Endothelial cell of umbilical vein (primary cell): ENCODE results near the gene TMEM108. TPM values are rescaled to one million over a fixed set of nuclear protein-coding genes. Genes with fewer than 3 reads are reported as not detected.

ENCODE experiments used
- BruUV-seq: library from RNA; stranded (reverse); fragments of 400-500 nt; replicated peaks from 2 replicates; lab custom pipeline; 2021; lab: Mats Ljungman, UMichigan
- CTCF ChIA-PET: fragments of 300-600, 350-600 bp; sonication (Branson Sonifier 250); formaldehyde crosslinking; loops from one replicate; lab custom pipeline; 2021; ENCODE audit warnings: antibody characterized with exemption, inconsistent platforms; lab: Charles Lee
- POLR2A ChIA-PET: fragments of 300-600, 350-600 bp; sonication (Branson Sonifier 250); formaldehyde crosslinking; loops from one replicate; lab custom pipeline; 2021; ENCODE audit warnings: antibody characterized with exemption, inconsistent platforms; lab: Charles Lee
- DNase-seq: peaks from one replicate; pipeline ENCODE4 v3.0.0-alpha.2; 2011; ENCODE audit warnings: low read depth, low spot score
- FAIRE-seq: peaks from 2 replicates; lab custom pipeline; 2011; peaks lifted over from hg19 to GRCh38; lab: Jason Lieb, UNC
- H2AFZ ChIP-seq: 2 replicates; pipeline ENCODE4 v1.6.0; 2012; ENCODE audit warnings: low read depth, low read length, control low read depth, inconsistent platforms
- H3K27ac ChIP-seq: 2 replicates; pipeline ENCODE4 v1.5.1; 2011; ENCODE audit warnings: low read depth, mild to moderate bottlenecking, control low read depth, low read length, moderate library complexity; ENCODE audit not compliant: insufficient read depth
- H3K27me3 ChIP-seq, 2 experiments: 2 replicates each; pipeline versions ENCODE4 v1.6.0 to v1.6.1; 2011; ENCODE audit warnings: low read length in 2 of 2, mixed read lengths in 1 of 2; ENCODE audit not compliant: control insufficient read depth in 2 of 2, insufficient read depth in 2 of 2
- H3K36me3 ChIP-seq, 2 experiments: 2 replicates in 1 of 2; 3 replicates in 1 of 2; pipeline ENCODE4 v1.5.1; 2011; ENCODE audit warnings: low read length in 2 of 2, mild to moderate bottlenecking in 1 of 2, moderate library complexity in 1 of 2; ENCODE audit not compliant: control insufficient read depth in 2 of 2, insufficient read depth in 2 of 2; ENCODE audit errors: extremely low read depth in 1 of 2
- H3K4me1 ChIP-seq: 3 replicates; pipeline ENCODE4 v1.5.1; 2011; ENCODE audit warnings: mild to moderate bottlenecking, low read length; ENCODE audit not compliant: control insufficient read depth, insufficient read depth; ENCODE audit errors: extremely low read depth
- H3K4me2 ChIP-seq: 2 replicates; pipeline ENCODE4 v1.6.1; 2011; ENCODE audit warnings: low read length, control low read depth, mixed read lengths; ENCODE audit not compliant: insufficient read depth
- H3K4me3 ChIP-seq, 3 experiments: fragments of 200-600 bp in 1 of 3; sonication (generic), shearing (Covaris generic) in 1 of 3; replicated peaks in 1 of 3; 2 replicates each; pipeline ENCODE4 v1.5.1; 2011 to 2016; ENCODE audit warnings: control low read depth in 3 of 3, low read length in 3 of 3, mild to moderate bottlenecking in 2 of 3, inconsistent platforms in 1 of 3, low read depth in 1 of 3, moderate library complexity in 1 of 3; ENCODE audit not compliant: insufficient read depth in 1 of 3
- H3K79me2 ChIP-seq: 2 replicates; pipeline ENCODE4 v1.6.0; 2012; ENCODE audit warnings: low read length, inconsistent platforms; ENCODE audit not compliant: control insufficient read depth, insufficient read depth
- H3K9ac ChIP-seq: replicated peaks from 2 replicates; pipeline ENCODE3; 2011; ENCODE audit warnings: low read length, control low read depth; ENCODE audit not compliant: insufficient read depth; ENCODE audit errors: extremely low read depth
- H3K9me1 ChIP-seq: replicated peaks from 3 replicates; pipeline ENCODE4 v1.6.0; 2011; ENCODE audit warnings: mild to moderate bottlenecking, low read length; ENCODE audit not compliant: control insufficient read depth, insufficient read depth; ENCODE audit errors: extremely low read depth
- H3K9me3 ChIP-seq: replicated peaks from 2 replicates; pipeline ENCODE4 v1.5.1; 2012; ENCODE audit warnings: low read length, inconsistent platforms; ENCODE audit not compliant: control insufficient read depth, insufficient read depth
- H4K20me1 ChIP-seq: replicated peaks from 2 replicates; pipeline ENCODE3; 2011; ENCODE audit warnings: mild to moderate bottlenecking, low read length; ENCODE audit not compliant: control insufficient read depth, insufficient read depth; ENCODE audit errors: extremely low read depth
- EZH2 ChIP-seq: IDR thresholded peaks from 2 replicates; pipeline ENCODE4 v1.6.1; 2012; ENCODE audit warnings: borderline replicate concordance, low read depth, mild to moderate bottlenecking, moderate library complexity, low read length, inconsistent platforms; ENCODE audit not compliant: severe bottlenecking
- FOS ChIP-seq: IDR thresholded peaks from 2 replicates; pipeline ENCODE4 v1.6.1; 2011; ENCODE audit warnings: mild to moderate bottlenecking, low read length, moderate library complexity, borderline replicate concordance; ENCODE audit not compliant: insufficient read depth
- GATA2 ChIP-seq: IDR thresholded peaks from 2 replicates; pipeline ENCODE4 v1.7.0; 2011; ENCODE audit warnings: low read depth, mild to moderate bottlenecking, moderate library complexity, mixed read lengths, low read length; ENCODE audit not compliant: insufficient read length, insufficient read depth
- JUN ChIP-seq: IDR thresholded peaks from 2 replicates; pipeline ENCODE4 v1.6.1; 2011; ENCODE audit warnings: borderline replicate concordance, low read depth; ENCODE audit not compliant: insufficient read length, insufficient read depth
- MYC ChIP-seq: IDR thresholded peaks from one replicate; pipeline ENCODE4 v1.6.1; 2011; ENCODE audit warnings: mild to moderate bottlenecking, low read depth, low read length
- POLR2A ChIP-seq: IDR thresholded peaks from 2 replicates; pipeline ENCODE4 v1.6.1; 2012; ENCODE audit warnings: low read depth, mild to moderate bottlenecking, control low read depth, low read length
- POLR2AphosphoS5 ChIP-seq: IDR thresholded peaks from 2 replicates; pipeline ENCODE4 v1.6.1; 2012; ENCODE audit warnings: low read depth, mild to moderate bottlenecking, control low read depth, low read length, moderate library complexity; ENCODE audit not compliant: insufficient read depth
- dilution Hi-C: fragments of 300-500 bp; cut with MboI; formaldehyde crosslinking; loops from one replicate; pipeline ENCODE4 v1.15.0; 2019; ENCODE audit warnings: low sequenced_read_pairs; ENCODE audit not compliant: extremely low pct_ligation_motif_present
- intact Hi-C: fragments of 100-400 bp; cut with micrococcal nuclease; formaldehyde crosslinking; loops from one replicate; pipeline ENCODE4 v1.10.0; 2022
- polyA plus RNA-seq, 4 experiments: library from polyadenylated mRNA; depleted of rRNA in 3 of 4; stranded (reverse) in 3 of 4; unstranded in 1 of 4; fragments of >200 nt; gene quantifications; 2 replicates each; pipeline versions ENCODE4 v1.2.1 to v1.2.3, GENCODE V29; 2011 to 2012; ENCODE audit warnings: missing spikeins in 1 of 4
- total RNA-seq: library from RNA; stranded (reverse); gene quantifications from 2 replicates; pipeline ENCODE4 v1.2.3, GENCODE V29; 2021
- TF ChIP-seq, protein P1 (sequence below): IDR thresholded peaks from 2 replicates; pipeline ENCODE4 v1.6.1; 2011; ENCODE audit not compliant: insufficient read depth, insufficient read length
- TF ChIP-seq, protein P2 (sequence below), 2 donors: IDR thresholded peaks; 1 replicate in 1 of 2; 2 replicates in 1 of 2; pipeline ENCODE4 v1.5.1; 2011; ENCODE audit warnings: low read length in 2 of 2, mild to moderate bottlenecking in 2 of 2, moderate library complexity in 2 of 2, control low read depth in 1 of 2, inconsistent platforms in 1 of 2, low read depth in 1 of 2; ENCODE audit not compliant: insufficient read depth in 1 of 2; ENCODE audit errors: extremely low read depth in 1 of 2

TMEM108 gene
- total and polyA plus RNA-seq, 2 donors (not counting 3 experiments of a cell fraction or from before 2014, with no cell fraction given), result 0.40 to 1.1 TPM

DNA sequence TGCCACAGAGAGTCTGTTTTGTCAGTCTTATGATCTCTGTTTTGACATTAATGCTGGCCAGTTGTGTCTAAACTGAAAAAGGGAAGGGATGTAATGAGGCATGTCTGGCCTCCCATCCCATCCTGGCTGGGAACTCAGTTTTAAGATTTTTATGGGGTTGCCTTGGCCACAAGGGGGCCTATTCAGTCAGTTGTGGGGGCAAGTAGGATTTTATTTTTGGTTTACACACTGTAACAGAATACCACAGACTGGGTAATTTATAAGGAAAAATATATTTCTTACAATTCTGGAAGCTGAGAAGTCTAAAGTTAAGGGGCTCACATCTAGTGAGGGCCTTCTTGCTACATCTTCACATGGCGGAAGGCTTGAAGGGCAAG is 129.8 kb downstream of the TMEM108 start:
- TF ChIP-seq FOS, result no peak
- no peak for TF ChIP-seq MYC
- TF ChIP-seq GATA2, result no peak
- TF ChIP-seq JUN, result no peak
- TF ChIP-seq POLR2AphosphoS5, result no peak
- TF ChIP-seq, protein P1, sequence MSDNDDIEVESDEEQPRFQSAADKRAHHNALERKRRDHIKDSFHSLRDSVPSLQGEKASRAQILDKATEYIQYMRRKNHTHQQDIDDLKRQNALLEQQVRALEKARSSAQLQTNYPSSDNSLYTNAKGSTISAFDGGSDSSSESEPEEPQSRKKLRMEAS, result no peak
- TF ChIP-seq, protein P2, sequence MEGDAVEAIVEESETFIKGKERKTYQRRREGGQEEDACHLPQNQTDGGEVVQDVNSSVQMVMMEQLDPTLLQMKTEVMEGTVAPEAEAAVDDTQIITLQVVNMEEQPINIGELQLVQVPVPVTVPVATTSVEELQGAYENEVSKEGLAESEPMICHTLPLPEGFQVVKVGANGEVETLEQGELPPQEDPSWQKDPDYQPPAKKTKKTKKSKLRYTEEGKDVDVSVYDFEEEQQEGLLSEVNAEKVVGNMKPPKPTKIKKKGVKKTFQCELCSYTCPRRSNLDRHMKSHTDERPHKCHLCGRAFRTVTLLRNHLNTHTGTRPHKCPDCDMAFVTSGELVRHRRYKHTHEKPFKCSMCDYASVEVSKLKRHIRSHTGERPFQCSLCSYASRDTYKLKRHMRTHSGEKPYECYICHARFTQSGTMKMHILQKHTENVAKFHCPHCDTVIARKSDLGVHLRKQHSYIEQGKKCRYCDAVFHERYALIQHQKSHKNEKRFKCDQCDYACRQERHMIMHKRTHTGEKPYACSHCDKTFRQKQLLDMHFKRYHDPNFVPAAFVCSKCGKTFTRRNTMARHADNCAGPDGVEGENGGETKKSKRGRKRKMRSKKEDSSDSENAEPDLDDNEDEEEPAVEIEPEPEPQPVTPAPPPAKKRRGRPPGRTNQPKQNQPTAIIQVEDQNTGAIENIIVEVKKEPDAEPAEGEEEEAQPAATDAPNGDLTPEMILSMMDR (IDR thresholded peaks at IDR 0.05; ENCODE audit: extremely low read depth in 1 of 2, insufficient read depth in 1 of 2, low read depth in 1 of 2, low read length in 2 of 2), result no peak
- TF ChIP-seq POLR2A, result no peak
- no peak for TF ChIP-seq EZH2
- Histone ChIP-seq H3K4me1 (no peaks in the 10 kb centered on the region), H2AFZ (no peak overlapping the region), H4K20me1 (no peaks in the 10 kb centered on the region), H3K36me3 (no peaks in the 10 kb centered on the region), H3K9me1 (no peaks in the 10 kb centered on the region), H3K9ac (no peak overlapping the region), H3K27ac (no peak overlapping the region), H3K4me2 (no peak overlapping the region), H3K79me2 (no peaks in the 10 kb centered on the region), H3K27me3 (peaks cover 0 to 2% of the 10 kb centered on the region in 2 experiments), H3K9me3 (no peaks in the 10 kb centered on the region), H3K4me3 (no peak overlapping the region)
- BruUV-seq, result no TSS peak
- ChIA-PET POLR2A (no interaction called here), CTCF (no interaction called here)
- FAIRE-seq (no peak), DNase-seq (no peak)
- dilution Hi-C loops, result no loop called here
- intact Hi-C loops, result no loop called here
